Hematopoietic multipotent progenitor cell treated with erythropoietin and hydrocortisone succinate and interleukin-3 and kit ligand, for 8 days (in vitro differentiated cells): Measurements from ENCODE around the gene ARMC9.
"Not testable (repeated sequence)": the region's sequence is repeated elsewhere in the genome, so short reads cannot be mapped to it uniquely, and the experiment has no call there.

Experiments
- DNase-seq: peaks from one replicate; pipeline ENCODE4 v3.0.0-alpha.2; 2015

Gene ARMC9

GRCh38 chr2:231369580-231370428 lies 171.4 kb downstream of the ARMC9 start:
- DNase-seq, result no peak

- DNase-seq, result no peak
Observed at GRCh38 chr2:231370429-231370748, 172.0 kb downstream of the ARMC9 start.

- DNase-seq, result no peak
Observed at GRCh38 chr2:231370749-231371429, 172.5 kb downstream of the ARMC9 start.

GRCh38 chr2:231371430-231372054 lies 173.1 kb downstream of the ARMC9 start:
- DNase-seq, result no peak

- DNase-seq, result no peak
Observed at GRCh38 chr2:231372326-231372725, 173.9 kb downstream of the ARMC9 start.

- DNase-seq, result no peak
Observed at GRCh38 chr2:231373184-231373583, 174.8 kb downstream of the ARMC9 start.

DNA sequence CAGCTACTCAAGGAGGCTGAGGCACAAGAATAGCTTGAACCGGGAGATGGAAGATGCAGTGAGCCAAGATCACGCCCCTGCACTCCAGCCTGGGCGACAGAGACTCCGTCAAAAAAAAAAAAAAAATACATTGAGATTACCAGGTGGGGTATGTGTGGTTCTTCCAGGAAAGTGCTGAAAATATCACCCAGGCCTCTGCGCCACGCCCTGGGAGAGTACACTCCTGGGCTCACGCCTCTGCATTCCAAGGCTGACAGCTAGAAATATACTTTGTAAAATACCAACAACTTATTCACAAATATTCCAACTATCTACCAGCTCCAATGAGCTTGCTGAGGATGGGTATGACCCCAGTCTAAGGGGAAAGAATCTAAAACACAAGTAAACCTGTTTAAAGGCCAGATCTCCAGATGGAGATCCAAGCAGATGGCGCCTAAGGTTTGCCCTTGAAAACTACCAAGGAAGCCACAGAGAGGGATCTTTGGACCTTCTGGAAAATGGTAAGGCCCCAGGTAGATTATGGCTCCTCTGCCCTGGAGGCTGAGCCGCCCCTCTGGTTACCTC lies 175.4 kb downstream of the ARMC9 start:
- peak; percentile 76 for DNase-seq

GRCh38 chr2:231374771-231375170 lies 176.3 kb downstream of the ARMC9 start:
- peak; percentile 77 for DNase-seq

- not testable (repeated sequence) for DNase-seq
Observed at GRCh38 chr2:231375994-231376615, 177.7 kb downstream of the ARMC9 start.

DNA sequence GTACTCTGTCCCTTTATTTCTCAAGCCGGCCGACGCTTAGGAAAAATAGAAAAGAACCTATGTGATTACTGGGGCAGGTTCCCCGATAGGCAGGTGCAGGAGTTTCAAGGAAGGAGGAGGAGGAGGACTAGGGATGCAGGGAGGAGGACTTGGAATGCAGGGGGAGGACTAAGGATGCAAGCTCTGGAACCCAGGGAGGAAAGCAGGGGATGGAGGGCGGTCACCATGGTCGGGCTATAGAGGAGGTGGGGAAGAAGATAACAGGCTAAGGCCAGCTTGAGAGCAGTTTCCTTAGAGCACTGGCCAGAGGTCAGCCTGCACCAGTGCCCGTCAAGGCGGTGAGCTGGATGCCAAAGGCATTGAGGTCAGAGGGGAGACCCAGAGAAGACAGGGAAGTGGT lies 178.4 kb downstream of the ARMC9 start:
- no peak for DNase-seq

DNA sequence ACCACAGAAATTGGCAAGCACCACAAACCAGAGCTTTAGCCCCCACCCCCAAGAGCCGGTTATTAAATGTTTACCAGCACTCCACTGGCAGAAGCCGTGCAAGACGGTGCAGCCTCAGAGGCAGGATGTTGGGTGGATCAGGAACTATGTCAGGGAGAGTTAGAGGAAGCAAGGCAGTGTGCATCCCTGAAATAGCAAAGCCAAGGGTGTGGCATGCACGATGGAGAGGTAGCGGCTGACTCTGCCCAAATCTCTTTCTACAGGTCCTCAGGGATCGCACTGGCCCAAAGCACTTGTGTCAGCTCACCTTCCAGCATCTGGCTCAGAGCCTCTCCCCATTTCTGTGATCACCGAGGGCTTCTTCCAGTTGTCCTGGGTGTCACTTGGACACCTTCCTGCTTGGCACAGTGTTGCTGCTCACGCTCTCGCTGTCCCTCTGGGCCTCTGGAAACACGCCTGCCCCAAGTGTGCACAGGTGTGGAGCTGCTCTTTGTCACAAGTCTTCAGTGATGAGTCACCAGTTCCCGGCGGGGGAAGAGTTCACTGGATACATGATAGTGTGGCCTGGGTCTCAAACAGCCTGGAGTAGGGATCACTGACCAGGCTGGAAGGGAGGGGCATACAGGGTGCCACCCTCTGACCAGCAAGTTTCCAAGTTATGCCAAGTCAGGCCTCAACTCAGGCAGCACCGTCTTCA lies 179.7 kb downstream of the ARMC9 start:
- DNase-seq, result no peak

GRCh38 chr2:231379266-231380215 lies 181.1 kb downstream of the ARMC9 start:
- DNase-seq, result no peak

DNA sequence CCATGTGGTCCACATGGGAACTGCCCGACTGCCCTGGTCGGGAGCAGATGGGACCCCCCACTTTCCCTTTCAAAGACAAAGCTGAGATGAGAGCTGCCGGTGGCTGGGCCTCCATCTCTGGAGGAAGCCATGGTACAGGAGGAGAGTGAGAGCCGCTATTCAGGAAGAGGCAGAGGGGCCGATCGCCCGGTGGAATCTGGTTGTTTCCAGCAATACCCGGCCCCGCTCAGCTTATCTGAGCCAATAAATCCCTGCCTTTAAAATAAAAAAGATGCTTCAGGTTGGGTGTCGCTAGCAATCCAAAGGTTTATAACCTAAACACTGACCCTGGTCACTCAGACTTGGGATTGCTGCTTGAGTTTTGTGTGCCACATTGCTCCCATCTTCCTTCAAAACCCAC lies 181.9 kb downstream of the ARMC9 start:
- no peak for DNase-seq

DNA sequence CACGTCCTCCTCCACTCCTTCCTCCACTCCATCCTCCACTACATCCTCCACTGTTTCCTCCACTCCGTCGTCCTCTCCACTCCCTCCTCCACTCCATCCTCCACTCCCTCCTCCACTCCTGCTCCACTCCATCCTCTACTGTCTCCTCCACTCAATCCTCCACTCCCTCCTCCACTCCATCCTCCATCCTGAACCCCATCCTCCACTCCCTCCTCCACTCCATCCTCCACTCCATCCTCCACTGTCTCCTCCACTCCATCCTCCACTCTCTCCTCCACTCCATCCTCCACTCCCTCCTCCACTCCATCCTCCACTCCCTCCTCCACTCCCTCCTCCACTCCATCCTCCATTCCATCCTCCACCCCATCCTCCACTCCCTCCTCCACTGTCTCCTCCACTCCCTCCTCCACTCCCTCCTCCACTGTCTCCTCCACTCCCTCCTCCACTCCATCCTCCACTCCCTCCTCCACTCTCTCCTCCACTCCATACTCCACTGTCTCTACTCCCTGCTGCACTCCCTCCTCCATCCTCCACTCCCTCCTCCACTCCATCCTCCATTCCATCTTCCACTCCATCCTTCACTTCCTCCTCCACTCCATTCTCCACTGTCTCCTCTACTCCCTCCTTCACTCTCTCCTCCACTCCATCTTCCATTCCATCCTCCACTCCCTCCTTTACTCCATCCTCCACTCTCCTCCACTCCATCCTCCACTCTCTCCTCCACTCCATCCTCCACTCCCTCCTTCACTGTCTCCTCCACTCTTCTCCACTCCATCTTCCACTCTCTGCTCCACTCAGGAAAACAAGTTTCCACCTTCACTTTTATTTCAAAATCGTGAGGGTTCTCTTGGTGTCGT lies 182.8 kb downstream of the ARMC9 start:
- no peak for DNase-seq

DNA sequence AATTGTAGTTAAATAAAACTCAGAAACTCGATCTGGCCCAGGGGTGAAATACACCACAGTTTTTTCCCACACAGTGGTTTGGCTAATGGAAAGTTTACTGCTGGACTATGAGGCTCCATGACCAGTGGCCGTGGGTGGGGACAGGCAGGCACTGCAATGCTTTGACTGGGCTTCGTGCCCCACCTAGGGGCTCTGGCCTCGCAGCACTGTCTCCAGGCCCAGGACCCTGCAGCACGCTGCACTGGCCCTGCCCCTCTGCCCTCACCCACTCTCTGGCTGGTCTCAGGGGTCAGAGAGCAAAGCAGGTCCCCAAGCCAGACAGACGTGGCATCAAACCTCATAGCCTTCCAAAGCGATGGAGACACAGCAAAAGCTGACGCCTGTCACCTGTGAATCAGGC lies 183.7 kb downstream of the ARMC9 start:
- no peak for DNase-seq

DNA sequence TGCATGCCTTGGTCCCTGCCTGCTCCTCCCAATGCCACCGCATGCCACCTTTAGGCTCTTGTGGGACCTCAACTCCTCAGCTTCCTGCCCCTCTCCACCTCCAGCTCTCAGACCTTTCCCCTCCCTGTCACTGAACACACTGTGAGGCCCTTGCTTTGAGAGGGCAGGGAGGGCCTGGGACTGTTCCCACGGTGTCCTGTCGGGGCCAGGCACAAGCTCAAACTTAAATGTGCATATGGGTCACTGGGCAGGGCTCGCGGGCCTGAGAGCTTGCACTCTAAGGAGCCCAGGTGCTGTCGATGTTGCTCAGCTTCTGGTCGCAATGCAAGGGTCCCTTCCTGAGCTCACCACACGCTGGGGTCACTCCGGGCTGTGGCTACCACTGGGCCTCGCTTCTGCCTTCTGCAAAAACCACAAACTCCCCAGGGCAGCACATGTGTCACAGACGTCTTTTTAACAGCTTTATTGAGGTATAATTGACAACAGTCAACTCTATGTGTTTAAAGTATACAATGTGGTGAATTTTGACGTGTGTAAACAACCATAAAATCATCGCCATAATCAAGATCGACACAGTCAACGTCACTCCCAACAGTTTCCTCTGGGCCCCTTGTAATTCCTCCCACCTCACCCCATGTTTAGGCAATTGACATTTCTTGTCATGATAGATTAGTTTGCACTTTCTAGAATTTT lies 185.1 kb downstream of the ARMC9 start:
- DNase-seq, result no peak

DNA sequence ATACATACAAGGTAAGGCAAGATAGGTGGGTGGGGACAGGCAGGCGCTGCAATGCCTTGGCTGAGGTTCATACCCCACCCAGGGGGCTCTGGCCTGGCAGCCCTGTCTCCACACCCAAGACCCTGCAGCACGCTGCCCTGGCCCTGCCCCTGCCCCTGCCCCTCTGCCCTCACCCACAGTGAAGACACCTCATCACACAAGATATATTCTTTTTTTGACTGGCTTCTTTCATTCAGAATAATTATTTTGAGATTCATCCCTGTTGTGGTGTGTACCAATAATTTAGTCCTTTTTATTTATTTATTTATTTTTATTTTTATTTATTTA lies 185.6 kb downstream of the ARMC9 start:
- no peak for DNase-seq

GRCh38 chr2:231384970-231385369 lies 186.5 kb downstream of the ARMC9 start:
- DNase-seq, result no peak

GRCh38 chr2:231385429-231385828 lies 187.0 kb downstream of the ARMC9 start:
- no peak for DNase-seq

- no peak for DNase-seq
Observed at GRCh38 chr2:231386446-231386845, 188.0 kb downstream of the ARMC9 start.
